Measurements from ENCODE around the gene DZIP1L.

The DZIP1L gene

GRCh38 chr3:138038725-138039462 lies 76.5 kb downstream of the DZIP1L start:
- DNase-seq (ENCODE audit: low read depth in 2 of 3, low spot score in 1 of 3) = no peak

GRCh38 chr3:138036572-138036971 lies 78.8 kb downstream of the DZIP1L start:
- DNase-seq (ENCODE audit: low read depth in 2 of 3, low spot score in 1 of 3) = no peak

GRCh38 chr3:138034918-138035317 lies 80.5 kb downstream of the DZIP1L start:
- no peak for DNase-seq (ENCODE audit: low read depth in 2 of 3, low spot score in 1 of 3)

GRCh38 chr3:138033202-138033691 lies 82.2 kb downstream of the DZIP1L start:
- no peak for DNase-seq (ENCODE audit: low read depth in 2 of 3, low spot score in 1 of 3)

- DNase-seq (ENCODE audit: low read depth in 2 of 3, low spot score in 1 of 3) = no peak
Observed at GRCh38 chr3:138032567-138032966, 82.8 kb downstream of the DZIP1L start.

GRCh38 chr3:138031536-138031935 lies 83.9 kb downstream of the DZIP1L start:
- DNase-seq (ENCODE audit: low read depth in 2 of 3, low spot score in 1 of 3) = no peak

- no peak for DNase-seq (ENCODE audit: low read depth in 2 of 3, low spot score in 1 of 3)
Observed at GRCh38 chr3:138030734-138031280, 84.6 kb downstream of the DZIP1L start.

- DNase-seq (ENCODE audit: low read depth in 2 of 3, low spot score in 1 of 3) = no peak
Observed at GRCh38 chr3:138027821-138028220, 87.6 kb downstream of the DZIP1L start.

GRCh38 chr3:138025553-138025952 lies 89.9 kb downstream of the DZIP1L start:
- no peak for DNase-seq (ENCODE audit: low read depth in 2 of 3, low spot score in 1 of 3)

- no peak for DNase-seq (ENCODE audit: low read depth in 2 of 3, low spot score in 1 of 3)
Observed at GRCh38 chr3:138023754-138024153, 91.7 kb downstream of the DZIP1L start.

- no peak for DNase-seq (ENCODE audit: low read depth in 2 of 3, low spot score in 1 of 3)
Observed at GRCh38 chr3:138019281-138020069, 95.9 kb downstream of the DZIP1L start.

- no peak for DNase-seq (ENCODE audit: low read depth in 2 of 3, low spot score in 1 of 3)
Observed at GRCh38 chr3:138016065-138016464, 99.3 kb downstream of the DZIP1L start.

GRCh38 chr3:138012526-138012925 lies 102.9 kb downstream of the DZIP1L start:
- no peak for DNase-seq (ENCODE audit: low read depth in 2 of 3, low spot score in 1 of 3)
